T47D (cell line): ENCODE data around the gene RAPGEF2.
"Not testable (repeated sequence)": the region's sequence is repeated elsewhere in the genome, so short reads cannot be mapped to it uniquely, and the experiment has no call there.

ENCODE experiments used
- DNase-seq, 2 experiments: peaks; one replicate each; pipeline versions ENCODE4 v3.0.0 to v3.0.0-alpha.2; 2011 to 2012; ENCODE audit warnings: low read depth in 1 of 2, low spot score in 1 of 2
- JUND ChIP-seq: IDR thresholded peaks from 2 replicates; pipeline ENCODE4 v1.6.1; 2012; ENCODE audit warnings: low read depth
- in situ Hi-C: cut with HindIII; loops from 2 replicates; pipeline ENCODE4 v1.10.0; 2016; ENCODE audit warnings: low sequenced_read_pairs, low pct_unique_long_range_greater_than_20kb

The RAPGEF2 gene

DNA sequence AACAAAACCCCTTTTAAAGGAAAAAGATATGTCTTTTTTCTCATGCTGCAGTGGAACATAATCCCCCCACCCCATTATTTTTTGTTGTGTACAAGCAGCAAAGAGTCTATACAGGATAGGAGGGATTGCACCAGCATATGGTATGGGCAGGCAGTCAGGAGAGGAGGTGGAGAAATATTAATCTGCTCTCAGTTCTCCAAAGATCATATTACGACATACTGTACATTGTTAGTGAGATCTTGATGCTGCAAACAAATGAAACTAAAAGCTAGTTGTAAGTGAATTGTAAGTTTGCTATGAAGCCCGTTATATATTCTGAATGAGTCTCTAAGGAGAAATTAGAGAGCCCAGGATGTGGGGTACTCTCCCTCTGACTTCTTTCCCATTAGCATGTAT, 75.3 kb downstream of the RAPGEF2 start:
- no peak for DNase-seq

DNA sequence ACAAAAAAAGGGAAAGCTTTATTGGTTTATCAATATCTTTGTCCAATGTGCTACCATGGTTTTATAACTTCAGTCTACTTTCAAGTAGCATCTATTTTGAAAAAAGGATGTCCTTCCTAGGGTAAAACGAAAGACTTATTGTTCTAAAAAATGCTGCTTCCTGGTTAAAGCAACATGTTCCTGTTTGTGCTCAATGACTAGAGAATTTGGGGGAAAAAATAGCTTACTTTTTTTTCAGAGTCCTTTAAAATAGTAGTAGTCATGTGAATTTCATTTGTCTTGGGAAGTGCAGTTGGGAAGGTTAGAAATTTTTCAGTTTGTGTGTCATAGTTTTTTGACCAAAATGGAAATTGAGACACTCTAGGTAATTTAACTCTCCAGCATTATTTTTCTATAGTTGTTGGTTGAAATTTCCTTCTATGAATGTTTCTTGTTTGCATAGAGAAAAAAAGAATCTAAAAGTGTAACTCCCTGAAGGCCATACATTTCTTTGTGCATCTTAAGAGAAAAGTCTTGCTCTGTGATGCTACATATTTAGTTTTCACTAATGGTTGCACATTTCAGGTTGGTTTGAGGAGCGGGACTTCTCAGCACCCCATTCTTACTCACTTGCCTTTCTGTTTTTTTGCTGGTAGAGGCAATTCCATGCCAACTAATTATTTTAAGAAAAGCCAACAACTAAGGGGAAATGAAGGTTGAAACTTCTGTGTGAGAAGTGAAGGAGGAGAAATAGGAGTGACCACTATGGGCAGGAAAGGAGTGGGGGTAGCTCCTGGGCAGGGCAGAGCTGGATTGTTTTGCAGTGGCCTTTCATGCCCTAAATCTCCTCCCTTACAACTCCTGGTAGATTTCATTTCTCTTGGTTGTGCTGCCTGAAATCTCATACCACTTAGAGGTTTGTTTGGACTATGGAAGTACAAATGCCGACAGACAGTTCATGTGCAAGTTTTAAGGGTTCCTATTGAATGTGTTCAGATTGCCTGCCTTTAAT, 76.4 kb downstream of the RAPGEF2 start:
- in situ Hi-C loops, result no loop called here
- no peak for DNase-seq
- no peak for TF ChIP-seq JUND

More for the DNA sequence above, 75.3 kb downstream of the RAPGEF2 start:
- TF ChIP-seq JUND, result no peak
- in situ Hi-C loops, result no loop called here

DNA sequence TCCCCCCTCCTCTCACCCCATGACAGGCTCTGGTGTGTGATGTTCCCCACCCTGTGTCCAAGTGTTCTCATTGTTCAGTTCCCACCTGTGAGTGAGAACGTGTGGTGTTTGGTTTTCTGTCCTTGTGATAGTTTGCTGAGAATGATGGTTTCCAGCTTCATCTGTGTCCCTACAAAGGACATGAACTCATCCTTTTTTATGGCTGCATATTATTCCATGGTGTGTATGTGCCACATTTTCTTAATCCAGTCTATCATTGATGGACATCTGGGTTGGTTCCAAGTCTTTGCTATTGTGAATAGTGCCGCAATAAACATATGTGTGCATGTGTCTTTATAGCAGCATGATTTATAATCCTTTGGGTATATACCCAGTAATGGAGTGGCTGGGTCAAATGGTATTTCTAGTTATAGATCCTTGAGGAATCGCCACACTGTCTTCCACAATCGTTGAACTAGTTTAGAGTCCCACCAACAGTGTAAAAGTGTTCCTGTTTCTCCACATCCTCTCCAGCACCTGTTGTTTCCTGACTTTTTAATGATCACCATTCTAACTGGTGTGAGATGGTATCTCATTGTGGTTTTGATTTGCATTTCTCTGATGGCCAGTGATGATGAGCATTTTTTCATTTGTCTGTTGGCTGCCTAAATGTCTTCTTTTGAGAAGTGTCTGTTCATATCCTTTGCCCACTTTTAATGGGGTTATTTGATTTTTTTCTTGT, 81.2 kb downstream of the RAPGEF2 start:
- DNase-seq, in situ Hi-C loops: not testable (repeated sequence)

DNA sequence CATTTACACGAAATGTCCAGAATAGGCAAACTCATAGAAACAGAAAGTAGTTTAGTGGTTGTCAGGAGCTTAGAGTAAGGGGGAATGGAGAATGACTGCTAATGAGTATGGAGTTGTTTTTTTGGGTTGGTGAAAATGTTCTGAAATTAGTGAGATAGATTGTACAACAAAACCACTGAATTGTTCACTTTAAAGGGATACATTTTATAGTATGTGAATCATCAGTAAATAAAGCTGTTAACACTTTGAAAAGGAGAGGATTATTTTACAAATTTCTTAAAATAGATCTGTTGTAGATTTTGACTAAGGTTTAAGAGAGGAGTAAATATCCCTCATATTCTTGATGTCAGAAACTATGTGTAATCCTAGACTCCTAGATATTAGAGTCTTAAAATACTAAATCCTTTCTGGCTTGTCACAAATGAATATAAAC, 82.7 kb downstream of the RAPGEF2 start:
- in situ Hi-C loops, result no loop called here
- no peak for DNase-seq
- TF ChIP-seq JUND, result no peak

DNA sequence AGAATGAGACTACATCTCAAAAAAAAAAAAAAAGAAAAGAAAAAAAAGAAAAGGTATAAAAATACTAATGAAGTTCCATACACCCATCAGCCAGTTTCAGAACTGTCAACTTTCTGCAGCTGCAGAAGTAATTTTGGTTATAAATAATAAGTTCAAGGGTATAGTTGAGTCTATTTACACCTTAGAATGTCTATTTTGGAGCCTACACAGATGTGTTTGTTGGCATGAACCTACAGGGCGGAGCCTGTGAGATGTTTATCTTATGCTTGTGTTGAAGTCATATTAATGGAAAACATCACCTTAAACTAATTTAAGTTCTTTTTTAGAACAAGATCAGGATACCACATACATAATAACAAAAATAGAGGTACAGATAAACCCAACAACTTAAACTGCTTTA, 85.8 kb downstream of the RAPGEF2 start:
- TF ChIP-seq JUND, result no peak
- in situ Hi-C loops, result no loop called here
- no peak for DNase-seq

DNA sequence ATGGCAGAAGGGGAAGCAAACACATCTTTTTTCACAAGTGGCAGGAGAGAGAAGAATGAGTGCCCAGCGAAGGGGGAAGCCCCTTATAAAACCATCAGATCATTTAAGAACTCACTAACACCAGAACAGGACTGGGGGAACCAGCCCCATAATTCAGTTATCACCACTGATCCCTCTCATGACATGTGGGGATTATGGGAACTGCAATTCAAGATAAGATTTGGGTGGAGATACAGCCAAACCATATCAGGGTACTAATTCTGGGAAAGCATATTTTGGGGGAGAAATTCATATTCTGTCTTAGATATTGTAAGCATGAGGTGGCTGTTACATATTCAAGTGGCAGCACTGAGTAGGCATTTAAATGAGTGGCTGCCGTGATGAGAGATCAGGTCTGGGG, 87.8 kb downstream of the RAPGEF2 start:
- in situ Hi-C loops, result no loop called here
- no peak for TF ChIP-seq JUND
- DNase-seq, result no peak

DNA sequence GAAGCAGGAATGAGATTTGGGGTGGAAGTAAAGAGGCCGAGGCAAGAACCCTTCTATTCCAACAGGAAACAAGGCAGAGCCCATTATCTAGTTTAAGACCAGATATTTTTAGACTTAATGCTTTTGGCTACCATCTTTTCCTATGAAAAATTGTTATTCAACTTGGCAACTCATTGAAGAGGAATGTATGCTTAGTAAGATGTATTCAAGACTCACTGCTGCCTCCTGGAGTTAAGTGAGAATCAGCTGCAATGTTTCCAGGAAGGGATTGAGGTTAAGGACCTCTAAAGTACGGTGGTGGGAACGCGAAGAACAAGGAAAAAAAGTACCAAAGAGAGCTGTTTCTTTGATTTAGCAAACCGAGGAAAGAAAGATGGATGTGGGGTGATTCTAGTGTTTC, 89.1 kb downstream of the RAPGEF2 start:
- in situ Hi-C loops, result no loop called here
- peak in 1 of 2 experiments; percentile 6 for DNase-seq
- no peak for TF ChIP-seq JUND

DNA sequence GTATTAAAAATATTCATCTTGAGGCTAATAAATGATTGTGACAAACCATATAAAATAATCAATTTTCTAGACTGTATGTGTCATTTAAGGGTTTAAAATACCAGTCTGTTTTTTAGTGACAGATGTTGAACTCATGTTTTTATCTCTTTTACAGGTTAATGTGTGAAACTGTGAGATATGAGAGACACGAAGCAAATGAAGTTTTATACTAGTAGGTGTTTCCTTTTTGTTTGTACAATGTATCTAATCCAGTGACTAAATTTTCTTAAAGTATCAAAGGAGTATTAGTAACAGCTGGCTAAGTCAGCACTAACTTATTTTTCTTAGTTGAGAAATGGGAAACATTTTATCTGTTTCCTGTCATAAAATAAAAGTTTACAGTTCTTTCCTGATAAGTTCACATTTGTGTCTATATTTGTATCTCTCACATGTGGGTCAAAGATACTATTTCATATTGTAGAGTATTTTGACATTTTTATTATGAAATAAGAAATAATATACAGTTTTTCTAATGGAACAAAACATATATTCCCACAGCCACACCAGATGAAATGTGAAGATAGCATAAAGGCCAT, 90.3 kb downstream of the RAPGEF2 start:
- TF ChIP-seq JUND, result no peak
- in situ Hi-C loops, result no loop called here

DNA sequence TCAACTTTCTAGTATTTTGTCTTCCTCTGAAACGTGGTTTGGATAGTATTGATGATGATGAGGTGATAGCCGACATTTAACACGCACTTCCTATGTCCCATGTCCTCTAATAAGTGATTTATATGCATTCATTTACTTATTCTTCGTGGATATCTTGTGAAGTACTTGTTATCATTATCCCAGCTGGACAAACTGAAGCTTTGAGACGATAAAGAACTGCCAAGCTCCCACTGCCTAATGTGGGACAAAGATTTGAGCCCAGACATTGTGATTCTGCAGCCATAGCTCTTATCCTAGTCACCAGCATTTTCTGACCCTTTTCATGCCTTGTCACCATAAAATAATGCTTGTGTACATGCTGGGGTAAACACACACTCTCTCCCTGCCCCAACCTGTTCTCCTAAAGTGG, 92.5 kb downstream of the RAPGEF2 start:
- DNase-seq, result no peak
- in situ Hi-C loops, result no loop called here
- no peak for TF ChIP-seq JUND

More for the DNA sequence above, 90.3 kb downstream of the RAPGEF2 start:
- no peak for DNase-seq

DNA sequence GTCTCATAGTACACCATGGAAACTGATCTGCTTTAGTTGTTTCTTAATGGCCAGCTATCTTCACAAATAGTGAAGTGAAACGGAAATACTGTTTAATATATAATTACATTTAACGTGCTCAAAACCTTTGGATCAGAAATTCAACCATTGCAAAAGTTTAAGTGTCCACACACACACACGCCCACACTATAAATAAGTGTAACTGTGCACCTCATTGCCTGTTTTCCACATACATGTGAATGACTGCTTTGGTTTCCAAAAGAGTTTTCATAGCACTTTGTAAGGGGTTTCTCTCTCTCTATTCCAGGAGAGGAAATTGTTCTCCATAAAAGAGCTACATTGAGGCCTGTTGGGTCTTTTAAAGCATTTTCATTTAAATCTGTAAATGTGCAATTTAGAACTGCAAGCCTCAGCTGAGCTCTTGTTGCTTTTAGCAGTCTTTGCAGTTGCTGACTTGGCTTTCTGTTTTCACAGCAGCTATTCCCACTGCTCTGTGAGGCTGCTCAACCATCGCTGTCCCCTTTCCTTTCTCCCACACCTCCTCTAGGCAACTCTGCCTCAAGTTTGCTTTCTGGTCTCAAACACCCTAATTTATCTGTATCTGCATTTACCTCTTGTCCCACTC, 94.5 kb downstream of the RAPGEF2 start:
- no peak for DNase-seq
- no peak for TF ChIP-seq JUND
- in situ Hi-C loops, result no loop called here

DNA sequence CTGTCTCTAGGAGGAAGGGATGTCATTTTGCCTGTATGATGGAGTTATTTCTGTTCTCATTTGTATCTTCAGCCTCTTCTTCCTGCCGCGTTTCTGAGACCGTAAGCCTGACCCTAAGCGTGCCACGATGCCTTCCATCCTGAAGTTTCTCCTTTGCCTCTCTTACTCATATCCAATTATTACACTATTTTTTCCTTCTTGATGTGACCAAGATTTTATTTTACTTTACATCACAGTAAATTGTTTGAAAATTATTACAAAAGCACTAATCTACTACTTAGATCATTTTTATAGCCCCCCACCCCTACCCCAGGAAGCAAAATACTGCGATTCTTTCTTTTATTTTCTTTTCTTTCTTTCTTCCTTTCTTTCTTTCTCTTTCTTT, 95.0 kb downstream of the RAPGEF2 start:
- no peak for TF ChIP-seq JUND
- DNase-seq, result no peak
- in situ Hi-C loops, result no loop called here

DNA sequence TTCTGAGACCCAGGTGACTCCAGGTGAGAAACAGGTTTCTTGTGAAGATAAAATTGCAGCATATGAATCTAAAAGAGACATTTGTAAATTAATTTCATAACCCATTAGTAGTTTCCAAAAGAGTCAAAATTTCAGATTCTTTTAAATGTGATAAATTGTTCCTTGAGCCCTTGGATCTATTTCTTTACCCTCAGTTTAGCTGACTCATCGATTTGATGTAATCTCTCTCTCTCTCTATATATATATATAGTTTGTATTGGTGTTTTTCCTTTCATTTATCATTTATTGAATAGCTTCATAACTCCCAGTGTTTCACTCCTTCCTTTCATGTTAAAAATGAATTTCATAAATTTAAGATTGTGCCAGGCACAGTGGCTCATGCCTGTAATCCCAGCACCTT, 96.9 kb downstream of the RAPGEF2 start:
- in situ Hi-C loops, result no loop called here
- DNase-seq, result no peak
- no peak for TF ChIP-seq JUND
